IPS-NIHi7 (cell line): ENCODE data around the gene BLM.
"Not testable (repeated sequence)": the region's sequence is repeated elsewhere in the genome, so short reads cannot be mapped to it uniquely, and the experiment has no call there.

Experiments
- DNase-seq: peaks from one replicate; pipeline ENCODE4 v3.0.0; 2012; ENCODE audit warnings: mixed read lengths; ENCODE audit errors: extremely low spot score

The BLM gene

DNA sequence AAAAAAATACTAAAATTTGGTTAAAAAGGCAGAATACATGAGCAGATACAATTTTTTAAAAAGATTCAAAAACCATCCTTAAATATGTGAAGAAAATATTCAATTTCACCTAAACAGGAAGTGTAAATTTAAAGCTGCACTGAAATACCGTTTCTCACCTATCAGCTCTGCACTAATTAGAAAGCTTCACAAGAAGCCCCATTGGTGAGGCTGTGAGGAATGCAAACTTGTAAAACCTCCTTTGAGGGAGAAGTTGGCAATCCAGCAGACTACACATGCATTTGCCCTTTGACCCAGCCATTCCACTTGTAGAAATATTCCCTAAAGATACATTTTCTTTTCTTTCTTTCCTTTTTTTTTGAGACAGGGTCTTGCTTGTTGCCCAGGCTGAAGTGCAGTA lies 18.8 kb downstream of the BLM start:
- DNase-seq: no peak

- DNase-seq: not testable (repeated sequence)
These were observed 23.4 kb downstream of the BLM start for GRCh38 chr15:90740545-90740944.

- no peak for DNase-seq
These were observed 24.9 kb downstream of the BLM start for GRCh38 chr15:90742087-90742486.

DNA sequence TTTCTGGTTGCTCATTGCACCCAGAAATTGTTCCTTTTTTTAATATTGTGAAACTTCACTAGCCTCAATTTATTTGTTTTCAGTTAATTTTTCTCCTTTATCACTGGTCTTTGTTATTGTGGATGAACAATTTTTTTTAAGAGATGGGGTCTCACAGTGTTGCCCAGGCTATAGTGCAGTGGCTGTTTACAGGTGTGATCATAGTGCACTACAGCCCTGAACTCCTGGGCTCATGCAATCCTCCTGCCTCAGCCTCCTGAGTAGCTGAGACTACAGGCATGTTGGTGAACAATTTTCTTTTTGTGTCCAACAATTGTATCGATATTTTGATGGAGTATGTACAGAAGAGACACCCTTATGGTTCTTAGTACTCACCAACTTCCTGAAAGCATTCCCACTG lies 26.3 kb downstream of the BLM start:
- DNase-seq: no peak

GRCh38 chr15:90744759-90745402 lies 27.7 kb downstream of the BLM start:
- no peak for DNase-seq

- DNase-seq: no peak
These were observed 32.6 kb downstream of the BLM start for GRCh38 chr15:90749754-90750153.

DNA sequence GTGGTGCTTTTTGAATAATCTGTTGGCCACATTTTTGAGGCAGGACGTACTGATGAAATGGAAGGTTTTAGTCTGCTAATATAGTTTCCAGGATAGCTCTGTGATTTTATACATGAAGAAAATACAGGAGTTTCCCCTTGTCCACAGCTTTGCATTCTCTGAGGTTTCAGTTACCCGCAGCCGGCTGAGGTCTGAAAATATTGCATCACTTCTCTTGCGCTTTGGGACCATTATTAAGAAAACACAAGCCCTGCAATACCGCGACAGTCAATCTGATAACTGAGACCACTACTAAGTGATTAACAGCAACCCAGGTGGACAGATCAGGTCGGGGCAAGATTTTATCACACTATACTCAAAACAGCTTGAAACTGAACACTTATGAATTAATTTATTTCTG lies 33.0 kb downstream of the BLM start:
- DNase-seq: no peak

GRCh38 chr15:90751300-90751825 lies 34.2 kb downstream of the BLM start:
- no peak for DNase-seq

- no peak for DNase-seq
These were observed 39.8 kb downstream of the BLM start for GRCh38 chr15:90756916-90757315.

- no peak for DNase-seq
These were observed 40.3 kb downstream of the BLM start for GRCh38 chr15:90757461-90757860.

GRCh38 chr15:90760661-90761232 lies 43.6 kb downstream of the BLM start:
- DNase-seq: no peak

DNA sequence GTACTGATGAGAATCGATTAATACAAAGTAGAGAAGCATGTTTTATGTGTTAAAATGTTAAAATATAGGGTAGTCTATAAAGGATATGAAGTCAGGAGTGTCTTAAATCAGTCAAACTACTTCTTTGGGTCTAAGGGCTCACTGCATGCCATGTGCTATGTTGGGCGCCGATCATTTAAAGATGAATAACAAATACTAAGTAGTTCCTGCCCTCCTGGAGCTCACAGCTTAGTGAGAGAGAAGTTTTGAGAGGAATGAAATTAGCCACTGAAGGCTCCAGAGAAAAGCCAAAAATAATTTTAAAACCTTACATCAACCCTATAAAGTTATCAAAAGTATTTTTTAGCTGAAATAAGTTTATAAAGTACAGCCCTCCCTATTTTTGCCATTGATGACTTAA lies 44.5 kb downstream of the BLM start:
- DNase-seq: no peak

GRCh38 chr15:90762109-90762508 lies 45.0 kb downstream of the BLM start:
- DNase-seq: no peak

GRCh38 chr15:90763366-90764099 lies 46.4 kb downstream of the BLM start:
- DNase-seq: no peak

GRCh38 chr15:90765531-90765930 lies 48.4 kb downstream of the BLM start:
- DNase-seq: no peak

GRCh38 chr15:90765966-90766365 lies 48.8 kb downstream of the BLM start:
- DNase-seq: no peak

DNA sequence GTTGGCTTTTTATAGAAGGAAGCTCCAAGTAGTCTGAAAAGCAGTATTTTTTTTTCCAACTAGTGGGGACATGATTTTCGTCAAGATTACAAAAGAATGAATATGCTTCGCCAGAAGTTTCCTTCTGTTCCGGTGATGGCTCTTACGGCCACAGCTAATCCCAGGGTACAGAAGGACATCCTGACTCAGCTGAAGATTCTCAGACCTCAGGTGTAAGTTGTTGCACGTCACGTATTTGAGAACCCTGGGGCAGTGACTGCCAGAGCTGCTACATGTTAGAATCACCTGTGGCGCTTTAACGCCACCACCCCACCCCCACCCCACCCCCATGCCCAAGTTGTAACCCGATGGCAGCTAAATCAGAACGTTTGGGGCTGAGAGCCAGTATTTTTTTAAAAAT lies 52.2 kb downstream of the BLM start:
- DNase-seq: no peak

DNA sequence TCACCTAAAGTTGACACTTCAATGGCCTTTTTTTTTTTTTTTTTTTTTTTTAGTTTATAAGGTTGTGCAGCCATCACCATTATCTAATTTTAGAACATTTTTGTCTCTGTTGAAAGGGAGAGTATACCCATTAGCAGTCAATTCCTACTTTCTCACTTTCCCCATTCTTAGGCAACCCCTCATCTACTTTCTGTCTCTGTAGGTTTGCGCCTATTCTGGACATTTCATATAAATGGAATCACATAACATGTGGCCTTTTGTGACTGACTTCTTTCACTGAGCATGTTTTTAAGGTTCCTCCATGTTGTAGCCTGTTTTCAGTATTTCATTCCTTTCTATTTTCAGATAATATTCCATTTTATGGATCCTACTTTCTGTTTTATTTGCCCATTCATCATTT lies 56.3 kb downstream of the BLM start:
- DNase-seq: no peak

DNA sequence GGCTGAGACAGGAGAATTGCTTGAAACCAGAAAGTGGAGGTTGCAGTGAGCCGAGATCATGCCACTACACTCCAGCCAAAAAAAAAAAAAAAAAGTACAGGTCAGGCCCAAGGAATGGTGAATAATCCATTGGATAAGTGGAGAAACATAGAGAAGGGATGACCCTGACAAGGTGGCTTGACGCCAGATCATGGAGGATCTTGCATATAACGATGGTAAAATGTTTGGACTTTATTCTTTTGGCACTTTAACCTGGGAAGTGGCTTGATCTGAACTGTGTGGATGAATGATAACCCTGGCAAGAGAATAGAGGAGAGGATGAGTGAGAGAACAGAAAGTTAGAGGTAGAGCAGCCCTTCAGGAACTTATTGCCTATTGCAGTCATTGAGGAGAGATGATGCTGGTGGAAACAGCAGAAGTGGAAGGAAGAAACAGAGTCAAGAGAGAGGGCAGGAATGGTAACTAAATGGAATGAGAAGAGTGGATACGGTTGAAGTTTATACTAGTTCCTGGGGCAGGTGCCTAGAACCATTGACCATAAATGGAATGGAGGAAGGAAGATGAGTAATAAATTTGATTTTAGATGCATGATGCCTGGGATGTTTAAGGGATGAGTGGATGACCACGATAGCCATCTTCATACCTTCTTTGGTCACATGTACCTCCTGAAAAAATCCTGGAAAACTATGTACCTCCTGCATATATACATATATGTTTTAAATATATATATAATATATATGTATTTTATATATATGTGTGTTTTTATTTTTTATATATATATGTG lies 57.8 kb downstream of the BLM start:
- DNase-seq: no peak

GRCh38 chr15:90780916-90781315 lies 63.8 kb downstream of the BLM start:
- no peak for DNase-seq

DNA sequence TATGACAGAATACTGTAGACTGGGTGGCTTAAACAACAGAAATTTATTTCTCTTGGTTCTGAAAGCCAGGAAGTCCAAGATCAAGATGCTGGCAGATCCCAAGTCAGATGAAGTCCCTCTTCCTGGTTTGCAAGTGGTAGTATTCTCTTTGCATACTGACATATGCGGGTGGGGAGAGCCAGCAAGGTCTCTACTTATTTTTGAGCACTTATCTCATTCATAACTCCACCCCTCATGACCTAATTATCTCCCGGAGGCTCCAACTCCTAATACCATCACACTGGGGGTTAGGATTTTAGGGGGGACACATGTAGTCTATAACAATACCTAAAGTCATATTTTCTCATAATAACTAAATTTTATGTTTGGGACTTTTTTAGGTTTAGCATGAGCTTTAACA lies 65.3 kb downstream of the BLM start:
- no peak for DNase-seq

DNA sequence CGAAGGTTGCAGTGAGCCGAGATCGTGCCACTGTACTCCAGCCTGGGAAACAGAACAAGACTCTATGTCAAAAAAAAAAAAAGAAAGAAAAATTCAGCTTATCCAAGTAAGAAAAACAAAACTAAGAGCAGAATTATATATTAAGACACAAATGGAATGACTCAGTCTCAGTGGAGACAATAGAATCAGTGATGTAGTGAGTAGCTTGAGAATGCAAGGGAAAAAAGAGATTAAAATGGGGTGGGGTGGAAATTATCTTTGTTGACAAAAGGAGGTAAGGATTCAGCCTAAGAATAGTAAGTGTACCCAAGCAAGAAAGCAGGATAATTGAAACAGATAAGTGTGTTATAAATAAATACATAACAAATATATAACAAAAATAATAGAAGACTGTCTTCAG lies 70.7 kb downstream of the BLM start:
- DNase-seq: no peak
